GM19463 (cell line): ENCODE results near the gene KCTD21.
"Not testable (repeated sequence)": the region's sequence is repeated elsewhere in the genome, so short reads cannot be mapped to it uniquely, and the experiment has no call there.

Experiments used
- ATAC-seq: cut with Tn5 transposase; IDR thresholded peaks from one replicate; pipeline ENCODE4 v1.9.1; 2021; ENCODE audit warnings: mild to moderate bottlenecking, moderate library complexity; ENCODE audit not compliant: unreplicated experiment

Gene KCTD21

GRCh38 chr11:78179459-78180071, 8.9 kb downstream of the KCTD21 start:
- no peak for ATAC-seq

- ATAC-seq: no peak
These were observed 11.2 kb downstream of the KCTD21 start for GRCh38 chr11:78177216-78177615.

- ATAC-seq: no peak
These were observed 11.8 kb downstream of the KCTD21 start for GRCh38 chr11:78176605-78177141.

GRCh38 chr11:78175862-78176261, 12.6 kb downstream of the KCTD21 start:
- not testable (repeated sequence) for ATAC-seq

- ATAC-seq: no peak
These were observed 16.5 kb downstream of the KCTD21 start for GRCh38 chr11:78171951-78172350.

GRCh38 chr11:78170874-78171549, 17.4 kb downstream of the KCTD21 start:
- ATAC-seq: no peak

GRCh38 chr11:78170413-78170812, 18.0 kb downstream of the KCTD21 start:
- no peak for ATAC-seq

- no peak for ATAC-seq
These were observed 19.6 kb downstream of the KCTD21 start for GRCh38 chr11:78168539-78169477.

- ATAC-seq: no peak
These were observed 21.5 kb downstream of the KCTD21 start for GRCh38 chr11:78166855-78167469.

- ATAC-seq: no peak
These were observed 24.0 kb downstream of the KCTD21 start for GRCh38 chr11:78164471-78164870.

GRCh38 chr11:78163828-78164227, 24.6 kb downstream of the KCTD21 start:
- no peak for ATAC-seq

- ATAC-seq: no peak
These were observed 26.5 kb downstream of the KCTD21 start for GRCh38 chr11:78161962-78162371.

- ATAC-seq: no peak
These were observed 27.1 kb downstream of the KCTD21 start for GRCh38 chr11:78161346-78161745.

- no peak for ATAC-seq
These were observed 27.9 kb downstream of the KCTD21 start for GRCh38 chr11:78160557-78160956.

GRCh38 chr11:78158987-78159652, 29.3 kb downstream of the KCTD21 start:
- no peak for ATAC-seq

GRCh38 chr11:78156127-78156844, 32.1 kb downstream of the KCTD21 start:
- ATAC-seq: no peak

GRCh38 chr11:78151804-78152203, 36.6 kb downstream of the KCTD21 start:
- no peak for ATAC-seq

GRCh38 chr11:78150754-78151153, 37.7 kb downstream of the KCTD21 start:
- no peak for ATAC-seq

- no peak for ATAC-seq
These were observed 38.1 kb downstream of the KCTD21 start for GRCh38 chr11:78150346-78150745.

GRCh38 chr11:78149646-78150045, 38.8 kb downstream of the KCTD21 start:
- ATAC-seq: no peak
